ENCODE results near the gene LITAF.
"Not testable (repeated sequence)": the region's sequence is repeated elsewhere in the genome, so short reads cannot be mapped to it uniquely, and the experiment has no call there.

Gene LITAF

DNA sequence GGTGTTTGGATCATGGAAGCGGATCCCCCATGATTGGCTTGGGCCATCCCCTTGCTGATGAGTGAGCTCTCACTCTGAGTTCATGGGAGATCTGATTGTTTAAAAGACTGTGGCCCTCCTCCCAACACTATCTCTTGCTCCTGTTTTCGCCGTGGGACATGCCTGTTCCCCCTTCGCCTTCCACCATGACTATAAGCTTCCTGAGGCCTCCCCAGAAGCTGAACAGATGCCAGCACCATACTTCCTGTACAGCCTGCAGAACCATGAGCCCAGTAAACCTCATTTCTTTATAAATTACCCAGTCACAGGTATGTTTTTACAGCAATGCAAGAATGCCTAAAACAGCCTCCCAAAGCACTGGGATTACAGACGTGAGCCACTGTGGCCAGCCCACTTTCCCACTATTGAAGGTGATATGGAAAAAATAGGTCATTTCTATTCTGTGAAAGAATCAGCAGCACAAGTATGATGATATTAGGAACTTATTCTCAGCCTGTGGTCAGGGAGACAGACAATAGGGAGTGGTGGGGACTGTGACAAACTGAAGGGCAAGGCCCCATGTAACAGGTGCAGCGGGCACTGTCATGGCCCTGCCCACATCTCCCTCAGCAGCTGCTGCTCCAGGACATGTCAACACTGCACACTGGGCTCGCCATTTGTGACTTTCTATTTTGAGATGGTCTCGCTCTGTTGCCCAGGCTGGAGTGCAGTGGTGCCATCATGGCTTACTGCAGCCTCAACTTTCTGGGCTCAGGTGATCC lies 33.7 kb upstream of the LITAF start:
- no peak for DNase-seq

GRCh38 chr16:11619327-11619851 lies 32.7 kb upstream of the LITAF start:
- no peak for DNase-seq

- no peak for DNase-seq
These were observed 31.5 kb upstream of the LITAF start for GRCh38 chr16:11618107-11618717.

- DNase-seq, result no peak
These were observed 29.2 kb upstream of the LITAF start for GRCh38 chr16:11615748-11616447.

DNA sequence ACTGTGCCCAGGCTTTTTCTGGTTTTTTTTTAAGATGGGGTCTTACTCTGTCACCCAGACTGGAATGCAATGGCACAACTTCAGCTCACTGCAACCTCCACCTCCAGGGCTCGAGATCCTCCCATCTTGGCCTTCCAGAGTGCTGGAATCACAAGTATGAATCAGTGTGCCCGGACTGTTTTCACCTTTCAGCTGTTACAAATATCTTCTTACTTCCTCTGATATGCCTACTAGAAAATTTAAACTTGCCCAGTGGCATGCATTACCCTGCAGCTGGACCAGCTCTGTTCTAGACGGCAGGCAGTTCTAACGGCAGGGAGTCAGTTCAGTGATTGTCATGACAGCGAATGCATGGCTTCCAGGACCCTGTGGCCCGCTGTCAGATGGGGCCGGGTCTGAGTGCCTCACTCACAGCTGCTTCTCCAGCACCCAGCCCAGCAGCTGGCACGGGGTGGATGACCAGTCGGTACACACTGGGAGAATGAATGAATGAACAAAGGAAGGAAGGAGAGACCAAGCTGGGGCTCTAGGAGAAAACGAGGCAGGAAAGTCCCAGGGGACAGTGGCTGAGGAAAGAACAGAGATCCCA lies 28.0 kb upstream of the LITAF start:
- DNase-seq, result no peak

- DNase-seq, result peak in 1 of 2 experiments; percentile 44
These were observed 26.9 kb upstream of the LITAF start for GRCh38 chr16:11613381-11614303.

DNA sequence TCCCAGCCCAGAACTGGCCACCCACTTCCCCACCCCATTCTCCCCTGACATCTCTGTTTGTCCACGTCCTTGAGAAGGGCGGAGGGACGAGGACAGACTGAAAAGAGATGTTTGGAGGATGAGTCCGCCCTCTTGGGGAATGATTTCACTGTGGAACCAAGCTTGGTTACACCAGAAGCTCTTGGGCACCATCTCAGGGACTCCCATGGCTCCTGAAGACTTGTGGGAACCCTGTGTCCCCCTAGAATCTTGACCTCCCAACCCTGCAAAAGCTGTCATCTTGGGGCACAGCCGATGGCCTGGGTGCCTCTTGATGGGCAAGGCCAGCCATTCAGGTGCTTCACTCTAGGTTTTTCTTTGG lies 25.9 kb upstream of the LITAF start:
- no peak for DNase-seq

GRCh38 chr16:11611871-11612664 lies 25.3 kb upstream of the LITAF start:
- DNase-seq, result no peak

DNA sequence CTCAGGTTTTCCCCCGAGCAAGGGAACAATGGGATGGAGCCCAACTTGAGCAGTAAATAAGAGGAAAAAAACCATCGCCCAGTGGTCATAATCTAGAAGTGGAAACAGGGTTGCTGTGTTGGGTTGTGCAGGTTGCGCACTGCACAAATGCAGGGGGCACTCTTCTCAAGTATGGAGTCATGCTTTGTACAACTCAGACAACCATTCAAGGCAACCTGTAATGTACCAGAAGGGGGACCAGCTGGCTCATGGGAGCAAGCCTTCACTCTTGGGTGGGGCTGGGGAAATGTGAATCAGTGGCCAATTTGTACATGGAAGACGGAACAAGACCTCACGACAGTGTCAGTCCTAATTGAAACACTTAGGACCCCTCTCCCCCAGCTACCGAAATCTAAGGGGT lies 23.9 kb upstream of the LITAF start:
- no peak for DNase-seq

DNA sequence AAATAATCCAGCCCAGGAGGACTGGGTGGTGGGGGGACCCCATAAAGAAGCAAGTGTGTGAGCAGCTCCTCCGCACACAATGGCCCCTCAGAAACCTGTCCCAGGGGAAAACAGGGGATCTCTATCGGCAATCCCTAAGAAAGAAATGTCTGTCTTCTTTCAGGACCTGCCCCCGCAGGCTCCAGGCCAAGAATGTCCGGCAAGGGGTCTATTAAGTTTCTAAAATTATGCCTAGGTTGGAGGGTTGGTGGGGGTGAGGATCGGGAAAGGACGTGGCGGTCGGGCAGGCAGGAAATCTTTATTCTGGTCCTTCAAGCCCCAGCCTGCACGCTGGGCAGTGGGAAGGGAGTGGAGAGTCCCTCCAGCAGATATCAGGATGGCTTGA lies 23.4 kb upstream of the LITAF start:
- DNase-seq, result no peak

- DNase-seq, result no peak
These were observed 22.9 kb upstream of the LITAF start for GRCh38 chr16:11609474-11610120.

GRCh38 chr16:11605891-11606290 lies 19.2 kb upstream of the LITAF start:
- no peak for DNase-seq

DNA sequence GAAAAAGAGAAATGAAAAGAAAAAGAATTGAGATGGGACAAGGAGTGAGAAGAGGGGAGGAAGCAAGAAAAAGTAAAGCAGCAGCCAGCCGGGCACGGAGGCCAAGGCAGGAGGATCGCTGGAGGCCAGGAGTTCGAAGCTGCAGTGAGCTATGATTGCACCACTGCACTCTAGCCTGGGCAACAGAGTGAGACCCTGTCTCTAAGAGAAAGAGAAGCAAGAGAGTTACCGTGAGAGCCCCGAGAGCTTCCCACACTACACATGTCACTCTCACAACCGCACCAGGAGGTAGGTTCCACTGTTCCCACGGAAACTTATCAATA lies 18.8 kb upstream of the LITAF start:
- DNase-seq, result no peak

GRCh38 chr16:11604783-11605563 lies 18.3 kb upstream of the LITAF start:
- no peak for DNase-seq

DNA sequence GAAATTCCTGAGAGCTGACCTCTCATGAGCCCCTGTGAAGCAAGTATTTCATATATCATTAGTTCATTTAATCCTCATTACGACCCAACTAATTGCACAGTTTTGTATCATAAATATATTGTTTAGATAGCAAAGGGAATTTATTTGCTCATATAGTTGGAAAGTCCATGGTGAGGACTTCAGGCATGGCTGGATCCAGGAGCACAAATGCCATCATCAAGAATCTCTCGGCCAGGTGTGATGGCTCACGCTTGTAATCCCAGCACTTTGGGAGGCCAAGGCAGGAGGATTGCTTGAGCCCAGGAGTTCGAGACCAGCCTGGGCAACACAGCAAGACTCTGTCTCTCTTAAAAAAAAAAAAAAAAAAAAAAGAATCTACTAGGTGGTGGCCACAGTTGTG lies 17.6 kb upstream of the LITAF start:
- not testable (repeated sequence) for DNase-seq

- no peak for DNase-seq
These were observed 16.6 kb upstream of the LITAF start for GRCh38 chr16:11603331-11603750.

DNA sequence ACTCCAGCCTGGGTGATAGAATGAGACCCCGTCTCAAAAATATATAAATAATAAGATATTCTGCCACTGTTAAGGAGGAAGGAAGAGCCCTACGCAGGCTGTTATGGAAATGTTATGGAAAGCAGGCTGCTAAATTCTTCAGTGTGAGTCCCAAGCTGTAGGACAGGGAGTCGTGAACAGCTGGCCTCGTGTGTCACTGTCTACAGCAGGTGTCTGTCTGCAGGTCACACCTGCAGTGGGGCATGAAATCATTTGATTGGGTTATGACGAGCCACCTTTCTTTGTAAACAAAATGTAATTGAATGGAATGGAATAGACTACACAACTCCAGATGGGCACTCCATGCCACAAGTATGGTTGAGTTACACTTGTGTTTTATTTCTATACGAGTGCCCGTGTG lies 15.6 kb upstream of the LITAF start:
- DNase-seq, result no peak

DNA sequence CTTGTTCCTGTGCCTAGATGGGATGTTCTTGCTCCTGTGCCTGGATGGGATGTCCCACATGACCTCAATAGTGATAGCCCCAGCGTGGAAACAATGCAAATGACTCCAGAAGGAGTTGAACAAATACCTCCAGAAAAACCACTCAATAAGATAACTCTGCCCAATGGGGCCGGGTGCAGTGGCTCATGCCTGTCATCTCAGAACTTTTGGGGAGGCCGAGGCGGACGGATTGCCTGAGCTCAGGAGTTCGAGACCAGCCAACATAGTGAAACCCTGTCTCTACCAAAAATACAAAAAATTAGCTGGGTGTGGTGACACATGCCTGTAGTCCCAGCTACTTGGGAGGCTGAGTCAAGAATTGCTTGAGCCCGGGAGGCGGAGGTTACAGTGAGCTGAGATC lies 15.2 kb upstream of the LITAF start:
- DNase-seq, result no peak

DNA sequence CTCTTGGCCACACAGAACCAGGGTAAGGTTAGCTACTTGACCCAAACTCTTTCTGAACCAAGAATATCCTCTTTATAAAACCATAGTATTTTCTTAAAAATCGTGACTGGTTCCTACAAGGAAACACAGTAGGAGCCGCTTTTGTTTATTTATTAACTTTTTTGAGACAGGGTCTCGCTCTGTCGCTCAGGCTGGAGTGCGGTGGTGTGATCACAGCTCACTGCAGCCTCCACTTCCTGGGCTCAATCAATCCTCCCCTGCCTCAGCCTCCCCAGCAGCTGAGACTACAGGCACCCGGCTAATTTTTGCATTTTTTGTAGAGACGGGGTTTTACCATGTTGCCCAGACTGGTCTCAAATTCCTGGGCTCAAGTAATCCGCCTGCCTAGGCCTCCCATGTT lies 14.7 kb upstream of the LITAF start:
- no peak for DNase-seq

GRCh38 chr16:11599579-11599978 lies 12.9 kb upstream of the LITAF start:
- DNase-seq, result no peak
